GM21381 (cell line): ENCODE data around the gene RAB11FIP3.
"Not testable (repeated sequence)": the region's sequence is repeated elsewhere in the genome, so short reads cannot be mapped to it uniquely, and the experiment has no call there.

Source experiments
- ATAC-seq: cut with Tn5 transposase; IDR thresholded peaks from one replicate; pipeline ENCODE4 v1.9.1; 2021; ENCODE audit warnings: mild to moderate bottlenecking, moderate library complexity; ENCODE audit not compliant: unreplicated experiment

Gene RAB11FIP3

GRCh38 chr16:425082-425718 is at the start of gene RAB11FIP3:
Gene RAB11FIP3 (plus strand): TSS chr16:425649. CDS start chr16:426007, 358 bp downstream.
- peak; percentile 86 for ATAC-seq

- no peak for ATAC-seq
These were observed 49.3 kb upstream of the RAB11FIP3 start for GRCh38 chr16:375927-376816.

- ATAC-seq: no peak
These were observed 48.5 kb upstream of the RAB11FIP3 start for GRCh38 chr16:376817-377418.

GRCh38 chr16:377419-377951 is 48.0 kb upstream of the RAB11FIP3 start:
- ATAC-seq: no peak

- not testable (repeated sequence) for ATAC-seq
These were observed 47.2 kb upstream of the RAB11FIP3 start for GRCh38 chr16:378113-378820.

- no peak for ATAC-seq
These were observed 46.6 kb upstream of the RAB11FIP3 start for GRCh38 chr16:378821-379182.

- ATAC-seq: no peak
These were observed 46.1 kb upstream of the RAB11FIP3 start for GRCh38 chr16:379183-379960.

- ATAC-seq: no peak
These were observed 45.3 kb upstream of the RAB11FIP3 start for GRCh38 chr16:379961-380761.

GRCh38 chr16:380762-381011 is 44.8 kb upstream of the RAB11FIP3 start:
- no peak for ATAC-seq

GRCh38 chr16:381012-381788 is 44.2 kb upstream of the RAB11FIP3 start:
- ATAC-seq: peak; percentile 17

- ATAC-seq: peak; percentile 61
These were observed 43.4 kb upstream of the RAB11FIP3 start, which contains the start of gene PGAP6 for GRCh38 chr16:381789-382717. Gene PGAP6 (minus strand): TSS chr16:381978. CDS start chr16:381821, 157 bp downstream.

- peak; percentile 30 for ATAC-seq
These were observed 42.0 kb upstream of the RAB11FIP3 start for GRCh38 chr16:383326-384051.

GRCh38 chr16:386641-387156 is 38.8 kb upstream of the RAB11FIP3 start:
- ATAC-seq: no peak

GRCh38 chr16:387761-388666 is 37.4 kb upstream of the RAB11FIP3 start:
- ATAC-seq: not testable (repeated sequence)

- no peak for ATAC-seq
These were observed 36.1 kb upstream of the RAB11FIP3 start for GRCh38 chr16:389352-389751.

- no peak for ATAC-seq
These were observed 33.5 kb upstream of the RAB11FIP3 start for GRCh38 chr16:391885-392335.
